GM12878 (cell line): ENCODE results near the gene KDM2A. TPM values are rescaled to one million over a fixed set of nuclear protein-coding genes. Genes with fewer than 3 reads are reported as not detected.

Experiments used
- BCLAF1 ChIP-seq: fragments of 450-650 bp; IDR thresholded peaks from 2 replicates; pipeline ENCODE4 v1.6.1; 2017; ENCODE audit warnings: antibody characterized with exemption, mild to moderate bottlenecking, moderate library complexity
- DPF2 ChIP-seq: fragments of 450-650 bp; IDR thresholded peaks from 2 replicates; pipeline ENCODE4 v1.6.1; 2017; ENCODE audit warnings: mild to moderate bottlenecking
- EED ChIP-seq: sonication (generic); IDR thresholded peaks from 2 replicates; pipeline ENCODE4 v1.6.1; 2016; ENCODE audit warnings: antibody characterized with exemption, low read depth
- HCFC1 ChIP-seq: fragments of 150-350 bp; IDR thresholded peaks from 2 replicates; pipeline ENCODE4 v1.6.1; 2014; ENCODE audit warnings: low read length
- IRF4 ChIP-seq: IDR thresholded peaks from 2 replicates; pipeline ENCODE4 v1.6.1; 2011; ENCODE audit warnings: low read depth, low read length
- KLF5 ChIP-seq: fragments of 450-650 bp; IDR thresholded peaks from 2 replicates; pipeline ENCODE4 v1.6.1; 2014; ENCODE audit warnings: mild to moderate bottlenecking; ENCODE audit not compliant: partially characterized antibody
- MEF2B ChIP-seq: fragments of 450-650 bp; IDR thresholded peaks from 2 replicates; pipeline ENCODE4 v1.6.1; 2018; ENCODE audit warnings: mild to moderate bottlenecking, moderate library complexity; ENCODE audit not compliant: partially characterized antibody, poor library complexity, severe bottlenecking
- MLLT1 ChIP-seq: fragments of 450-650 bp; IDR thresholded peaks from 2 replicates; pipeline ENCODE4 v1.6.1; 2016; ENCODE audit warnings: mild to moderate bottlenecking
- NR2C1 ChIP-seq: fragments of 450-650 bp; IDR thresholded peaks from 2 replicates; pipeline ENCODE4 v1.6.1; 2017; ENCODE audit warnings: antibody characterized with exemption, mild to moderate bottlenecking, moderate library complexity
- PAX5 ChIP-seq: IDR thresholded peaks from 2 replicates; pipeline ENCODE4 v1.6.1; 2011; ENCODE audit warnings: low read depth, low read length, borderline replicate concordance
- PBX3 ChIP-seq: IDR thresholded peaks from 2 replicates; pipeline ENCODE4 v1.6.1; 2011; ENCODE audit warnings: mild to moderate bottlenecking, low read depth, low read length, moderate library complexity; ENCODE audit not compliant: insufficient replicate concordance
- PKNOX1 ChIP-seq: fragments of 450-650 bp; IDR thresholded peaks from 2 replicates; pipeline ENCODE4 v1.6.1; 2016; ENCODE audit warnings: mild to moderate bottlenecking
- RBBP5 ChIP-seq: fragments of 200-600 bp; sonication (generic); conservative IDR thresholded peaks from 2 replicates; pipeline ENCODE4 v1.6.1; 2016
- SIX5 ChIP-seq: IDR thresholded peaks from 2 replicates; pipeline ENCODE4 v1.6.1; 2011; ENCODE audit warnings: mild to moderate bottlenecking, low read depth, low read length, moderate library complexity; ENCODE audit not compliant: severe bottlenecking
- SKIL ChIP-seq: fragments of 450-650 bp; IDR thresholded peaks from 2 replicates; pipeline ENCODE4 v1.6.1; 2017; ENCODE audit warnings: mild to moderate bottlenecking, low read depth, inconsistent platforms; ENCODE audit not compliant: poor library complexity, severe bottlenecking
- SP1 ChIP-seq: IDR thresholded peaks from one replicate; pipeline ENCODE4 v1.6.1; 2011; ENCODE audit warnings: low read depth, low read length
- SREBF1 ChIP-seq: IDR thresholded peaks from 2 replicates; pipeline ENCODE4 v1.6.1; 2012; ENCODE audit warnings: mild to moderate bottlenecking, low read length
- SREBF2 ChIP-seq: IDR thresholded peaks from 2 replicates; pipeline ENCODE4 v1.6.1; 2012; ENCODE audit warnings: mild to moderate bottlenecking, low read length
- ZBED1 ChIP-seq: IDR thresholded peaks from 2 replicates; pipeline ENCODE4 v1.6.1; 2016; ENCODE audit warnings: borderline replicate concordance
- ZNF24 ChIP-seq: fragments of 450-650 bp; IDR thresholded peaks from 2 replicates; pipeline ENCODE4 v1.6.1; 2017; ENCODE audit warnings: antibody characterized with exemption, mild to moderate bottlenecking
- ZNF622 ChIP-seq: fragments of 450-650 bp; IDR thresholded peaks from 2 replicates; pipeline ENCODE4 v1.6.1; 2017; ENCODE audit warnings: mild to moderate bottlenecking, inconsistent platforms
- ZSCAN29 ChIP-seq: fragments of 450-650 bp; IDR thresholded peaks from 2 replicates; pipeline ENCODE4 v1.6.1; 2017; ENCODE audit warnings: mild to moderate bottlenecking, moderate library complexity
- ZZZ3 ChIP-seq: IDR thresholded peaks from 2 replicates; pipeline ENCODE4 v1.6.1; 2011; ENCODE audit warnings: low read depth; ENCODE audit not compliant: control insufficient read depth, insufficient read length
- polyA plus RNA-seq, 11 experiments: library from polyadenylated mRNA; depleted of rRNA in 4 of 11; unstranded in 6 of 11; stranded (reverse) in 5 of 11; fragments of >200 nt; fragmentation: Nextera tagmentation in 4 of 11; fragmentation: Illumina TruSeq in 1 of 11; extraction: Ambion mirVana in 4 of 11; extraction: Trizol in 1 of 11; gene quantifications; 1 replicate in 1 of 11; 2 replicates in 10 of 11; pipeline versions ENCODE4 v1.2.1 to v1.2.3, GENCODE V29; 2011 to 2016; ENCODE audit warnings: inconsistent platforms in 2 of 11, missing spikeins in 2 of 11, low read depth in 1 of 11
- total RNA-seq, 4 experiments: library from RNA; depleted of rRNA in 3 of 4; stranded (reverse); fragments of >200 nt in 3 of 4; fragmentation: Illumina TruSeq in 1 of 4; extraction: Trizol in 1 of 4; gene quantifications; 2 replicates each; pipeline versions ENCODE4 v1.2.1 to v1.2.3, GENCODE V29; 2013 to 2021

The KDM2A gene
- total and polyA plus RNA-seq, 10 of the 15 experiments (the other 5 are each of a cell fraction or from before 2014, with no cell fraction given): 10.5 to 69.3 (median 41.6) TPM

GRCh38 chr11:67239783-67240575 is 120.9 kb downstream of the KDM2A start (continued):
- no peak for TF ChIP-seq SIX5
- no peak for TF ChIP-seq BCLAF1
- TF ChIP-seq ZSCAN29: no peak
- no peak for TF ChIP-seq MEF2B
- no peak for TF ChIP-seq ZBED1
- TF ChIP-seq MLLT1: peak; percentile 99
- TF ChIP-seq PAX5: no peak
- TF ChIP-seq PKNOX1: peak; percentile 40; the same call in 1 of the 2 replicates
- TF ChIP-seq IRF4: 0 out of 2 replicates have a peak, but pooled peaks have one; percentile 7
- TF ChIP-seq ZNF622: no peak
- TF ChIP-seq ZZZ3: no peak
- TF ChIP-seq PBX3: no peak
- peak; percentile 22 for TF ChIP-seq KLF5
- TF ChIP-seq SKIL: no peak
- TF ChIP-seq EED: peak; percentile 48
- peak; percentile 69 for TF ChIP-seq SP1
- no peak for TF ChIP-seq ZNF24
- no peak for TF ChIP-seq DPF2
- TF ChIP-seq SREBF1: no peak
- no peak for TF ChIP-seq NR2C1
- no peak for TF ChIP-seq SREBF2
- peak; percentile 54 for TF ChIP-seq HCFC1
- no peak for TF ChIP-seq RBBP5
